CD8-positive, alpha-beta memory T cell (primary cell): Measurements from ENCODE around the gene ST7. TPM values are rescaled to one million over a fixed set of nuclear protein-coding genes. Genes with fewer than 3 reads are reported as not detected.

Source experiments
- CTCF ChIA-PET: fragments of 350-600 bp; sonication (Branson Sonifier 250); formaldehyde crosslinking; loops from one replicate; lab custom pipeline; 2021; ENCODE audit warnings: antibody characterized with exemption; lab: Charles Lee
- POLR2A ChIA-PET: fragments of 350-600 bp; sonication (Branson Sonifier 250); formaldehyde crosslinking; loops from one replicate; lab custom pipeline; 2021; ENCODE audit warnings: antibody characterized with exemption; lab: Charles Lee
- DNase-seq, 5 donors: peaks; one replicate each; pipeline versions ENCODE4 v3.0.0 to v3.0.0-alpha.2; 2020 to 2022; ENCODE audit warnings: mixed read lengths in 1 of 5
- H3K27ac ChIP-seq: one replicate; pipeline ENCODE4 v1.7.0; 2013; ENCODE audit warnings: low read depth, mild to moderate bottlenecking, low read length, moderate library complexity
- H3K27me3 ChIP-seq: 2 replicates; pipeline ENCODE4 v1.7.0; 2013; ENCODE audit warnings: low read length, mild to moderate bottlenecking; ENCODE audit not compliant: insufficient read depth, poor library complexity, severe bottlenecking
- H3K36me3 ChIP-seq: 2 replicates; pipeline ENCODE4 v1.7.0; 2013; ENCODE audit warnings: mild to moderate bottlenecking, low read length, moderate library complexity; ENCODE audit not compliant: insufficient read depth
- H3K4me1 ChIP-seq: 2 replicates; pipeline ENCODE4 v1.7.0; 2013; ENCODE audit warnings: mild to moderate bottlenecking, low read length, moderate library complexity; ENCODE audit not compliant: insufficient read depth
- H3K4me3 ChIP-seq: 2 replicates; pipeline ENCODE4 v1.7.0; 2013; ENCODE audit warnings: mild to moderate bottlenecking, low read length
- H3K9me3 ChIP-seq: 2 replicates; pipeline ENCODE4 v1.7.0; 2013; ENCODE audit warnings: mild to moderate bottlenecking, low read length
- H3K27ac Mint-ChIP-seq, 8 donors: one replicate each; pipeline ENCODE4 v1.8.0; 2020 to 2021; ENCODE audit warnings: mixed read lengths in 8 of 8, mild to moderate bottlenecking in 6 of 8, inconsistent platforms in 3 of 8, moderate library complexity in 3 of 8
- H3K27me3 Mint-ChIP-seq, 2 donors: one replicate each; pipeline ENCODE4 v1.8.0; 2020 to 2021; ENCODE audit warnings: mixed read lengths in 2 of 2, mild to moderate bottlenecking in 1 of 2, moderate library complexity in 1 of 2
- H3K36me3 Mint-ChIP-seq, 3 donors: one replicate each; pipeline ENCODE4 v1.8.0; 2020 to 2021; ENCODE audit warnings: mixed read lengths in 3 of 3, inconsistent platforms in 1 of 3, mild to moderate bottlenecking in 1 of 3
- H3K4me1 Mint-ChIP-seq, 3 donors: one replicate each; pipeline ENCODE4 v1.8.0; 2020 to 2021; ENCODE audit warnings: mixed read lengths in 3 of 3, inconsistent platforms in 1 of 3, mild to moderate bottlenecking in 1 of 3
- H3K4me3 Mint-ChIP-seq, 7 donors: one replicate each; pipeline ENCODE4 v1.8.0; 2020 to 2021; ENCODE audit warnings: mixed read lengths in 7 of 7, mild to moderate bottlenecking in 6 of 7, moderate library complexity in 4 of 7, inconsistent platforms in 2 of 7
- H3K9me3 Mint-ChIP-seq, 5 donors: one replicate each; pipeline ENCODE4 v1.8.0; 2020 to 2022; ENCODE audit warnings: mixed read lengths in 5 of 5, mild to moderate bottlenecking in 3 of 5, moderate library complexity in 2 of 5, inconsistent platforms in 1 of 5
- polyA plus RNA-seq: library from polyadenylated mRNA; unstranded; fragments of 300-500 nt; fragmentation: Illumina TruSeq; gene quantifications from one replicate; pipeline ENCODE4 v1.2.3, GENCODE V29; 2021
- total RNA-seq, 2 experiments: library from RNA; stranded (reverse); gene quantifications; one replicate each; pipeline ENCODE4 v1.2.3, GENCODE V29; 2021

ST7 gene
- total and polyA plus RNA-seq, 3 experiments from 2014 or later: 7.9 to 14.2 (median 12.7) TPM

DNA sequence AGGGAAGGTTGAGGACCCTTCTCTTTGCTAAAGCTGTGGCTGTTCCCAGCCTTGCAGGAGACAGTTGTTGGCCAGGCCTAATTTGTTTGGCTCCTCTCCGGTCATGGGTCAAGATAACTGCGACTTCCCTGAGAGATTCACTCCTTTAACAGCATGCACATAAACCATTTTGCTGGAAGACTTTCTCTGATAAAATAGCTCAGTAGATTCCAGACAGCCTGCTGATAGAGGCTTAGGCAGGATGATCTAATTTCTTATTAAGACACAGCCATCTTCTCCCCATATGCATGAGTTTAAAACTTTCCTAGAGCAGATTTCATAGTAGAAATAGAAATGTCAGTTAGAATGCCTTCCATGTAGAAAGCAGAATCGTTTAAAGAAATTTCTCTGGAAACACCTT is 187.6 kb downstream of the ST7 start:
- Mint-ChIP-seq H3K36me3 (peaks cover 4 to 8% (median 8%) of the 10 kb centered on the region in 3 donors), H3K27ac (no peak overlapping the region), H3K4me3 (no peak overlapping the region), H3K4me1 (no peaks in the 10 kb centered on the region), H3K9me3 (no peaks in the 10 kb centered on the region), H3K27me3 (no peaks in the 10 kb centered on the region)
- Histone ChIP-seq H3K4me3 (no peak overlapping the region), H3K27me3 (no peaks in the 10 kb centered on the region), H3K27ac (no peak overlapping the region), H3K9me3 (no peaks in the 10 kb centered on the region), H3K36me3 (no peaks in the 10 kb centered on the region), H3K4me1 (no peaks in the 10 kb centered on the region)
- no peak for DNase-seq
- POLR2A ChIA-PET: no interaction called here
- CTCF ChIA-PET: interaction anchor here (1.2 kb wide), 1 partner anchor 14 kb away, joined by 3 read pairs; no protein-coding TSS in a partner anchor

DNA sequence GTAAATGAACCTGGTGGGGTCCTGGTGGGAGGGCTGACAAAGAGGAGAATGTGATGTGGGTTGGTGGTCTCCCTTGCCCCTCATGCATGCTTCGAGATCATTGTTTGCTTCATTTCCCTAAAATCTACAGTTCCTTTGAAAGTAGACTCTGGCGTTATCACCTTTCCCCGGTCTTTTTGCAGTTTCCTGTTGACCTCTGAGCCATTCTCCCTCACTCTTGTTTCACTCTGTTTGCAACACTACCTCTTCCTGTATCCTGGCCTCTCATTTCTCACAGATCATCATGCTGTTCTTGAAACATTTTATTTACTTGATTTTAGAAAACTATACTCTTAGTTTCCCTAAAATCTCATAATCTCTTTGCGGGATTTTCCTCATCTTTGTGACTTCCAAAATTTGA is 189.8 kb downstream of the ST7 start:
- POLR2A ChIA-PET: no interaction called here

DNA sequence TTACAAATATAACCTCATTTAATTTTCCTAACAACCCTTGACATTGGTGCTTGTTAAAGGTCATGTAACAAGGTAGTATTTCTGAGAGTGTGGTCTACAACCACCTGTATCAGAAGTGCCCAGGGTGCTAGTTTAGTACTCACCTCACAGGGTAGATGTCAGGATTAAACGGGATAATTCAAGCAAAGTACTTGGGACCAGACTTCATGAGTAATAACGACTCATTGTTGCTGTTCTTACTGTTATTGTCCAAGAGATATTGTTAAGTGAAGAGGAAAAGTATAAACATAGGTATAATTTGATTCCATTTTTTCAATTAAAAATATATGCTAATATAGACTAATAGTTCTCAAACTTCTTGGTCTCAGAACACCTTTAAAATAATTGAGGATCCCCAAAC is 190.3 kb downstream of the ST7 start:
- Histone ChIP-seq H3K36me3 (no peaks in the 10 kb centered on the region), H3K27ac (no peak overlapping the region), H3K27me3 (no peaks in the 10 kb centered on the region), H3K9me3 (no peaks in the 10 kb centered on the region), H3K4me1 (no peaks in the 10 kb centered on the region), H3K4me3 (no peak overlapping the region)
- Mint-ChIP-seq H3K4me1 (no peaks in the 10 kb centered on the region), H3K27me3 (no peaks in the 10 kb centered on the region), H3K4me3 (no peak overlapping the region), H3K9me3 (no peaks in the 10 kb centered on the region), H3K27ac (no peak overlapping the region), H3K36me3 (peaks cover 4 to 6% (median 5%) of the 10 kb centered on the region in 3 donors)
- no peak for DNase-seq
- POLR2A ChIA-PET: no interaction called here
- CTCF ChIA-PET: no interaction called here

More for the DNA sequence above, 189.8 kb downstream of the ST7 start:
- no peaks in the 10 kb centered on the region for H3K27me3 ChIP-seq
- no peak overlapping the region for H3K4me3 ChIP-seq
- Mint-ChIP-seq H3K27ac (no peak overlapping the region), H3K27me3 (no peaks in the 10 kb centered on the region), H3K9me3 (no peaks in the 10 kb centered on the region), H3K36me3 (peaks cover 4 to 8% (median 6%) of the 10 kb centered on the region in 3 donors), H3K4me3 (no peak overlapping the region), H3K4me1 (no peaks in the 10 kb centered on the region)
- CTCF ChIA-PET: no interaction called here
- no peaks in the 10 kb centered on the region for H3K36me3 ChIP-seq
- no peak for DNase-seq
- no peak overlapping the region for H3K27ac ChIP-seq
- H3K4me1 ChIP-seq: no peaks in the 10 kb centered on the region
- H3K9me3 ChIP-seq: no peaks in the 10 kb centered on the region

DNA sequence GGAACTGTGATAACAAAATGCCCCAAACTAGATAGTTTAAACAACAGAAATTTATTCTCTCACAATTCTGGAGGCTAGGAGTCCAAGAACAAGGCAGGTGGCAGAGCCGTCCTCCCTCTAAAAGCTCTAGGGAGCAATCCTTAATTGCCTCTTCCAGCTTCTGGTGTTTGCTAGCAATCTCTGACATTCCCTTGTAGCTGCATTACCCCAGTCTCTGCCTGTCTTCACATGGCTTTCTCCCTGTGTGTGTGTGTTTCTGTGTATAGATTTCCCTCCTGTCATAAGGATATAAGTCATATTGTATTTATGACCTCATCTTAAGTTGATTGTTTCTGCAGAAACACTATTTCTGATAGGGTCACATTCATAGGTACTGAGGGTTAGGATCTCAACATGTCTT is 192.0 kb downstream of the ST7 start:
- no peak for DNase-seq
- Mint-ChIP-seq H3K4me3 (no peak overlapping the region), H3K27me3 (no peaks in the 10 kb centered on the region), H3K27ac (no peak overlapping the region), H3K36me3 (peaks cover 4 to 6% (median 5%) of the 10 kb centered on the region in 3 donors), H3K4me1 (no peaks in the 10 kb centered on the region), H3K9me3 (no peaks in the 10 kb centered on the region)
- Histone ChIP-seq H3K27ac (no peak overlapping the region), H3K27me3 (no peaks in the 10 kb centered on the region), H3K9me3 (no peaks in the 10 kb centered on the region), H3K36me3 (no peaks in the 10 kb centered on the region), H3K4me1 (no peaks in the 10 kb centered on the region), H3K4me3 (no peak overlapping the region)
- ChIA-PET POLR2A (no interaction called here), CTCF (no interaction called here)

DNA sequence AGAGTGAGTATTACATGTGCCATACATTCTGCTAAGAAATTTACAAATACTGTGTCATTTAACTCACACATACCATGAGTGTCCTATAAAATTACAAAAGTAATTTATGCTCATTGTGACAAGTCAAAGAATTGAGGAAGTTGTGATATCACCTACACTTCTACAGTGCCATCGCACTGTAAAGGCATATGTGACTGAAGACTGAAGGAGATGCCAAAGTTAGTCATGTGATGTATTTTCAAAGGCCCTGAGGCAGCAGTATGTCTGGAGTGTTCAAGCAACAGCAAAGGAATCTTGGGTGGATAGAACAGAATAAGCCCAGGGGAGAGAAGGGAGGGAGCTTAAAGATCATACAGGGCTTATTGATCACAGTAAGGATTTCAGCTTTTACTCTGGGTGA is 192.8 kb downstream of the ST7 start:
- H3K27ac ChIP-seq: no peak overlapping the region
- no peak for DNase-seq
- H3K9me3 Mint-ChIP-seq: no peaks in the 10 kb centered on the region
- H3K27me3 ChIP-seq: no peaks in the 10 kb centered on the region
- POLR2A ChIA-PET: no interaction called here
- no peak overlapping the region for H3K4me3 Mint-ChIP-seq
- CTCF ChIA-PET: no interaction called here
- no peak overlapping the region for H3K4me3 ChIP-seq
- H3K36me3 ChIP-seq: no peaks in the 10 kb centered on the region
- H3K36me3 Mint-ChIP-seq: peaks cover 4 to 8% (median 8%) of the 10 kb centered on the region in 3 donors
- no peaks in the 10 kb centered on the region for H3K9me3 ChIP-seq
- no peak overlapping the region for H3K27ac Mint-ChIP-seq
- H3K27me3 Mint-ChIP-seq: no peaks in the 10 kb centered on the region
- no peaks in the 10 kb centered on the region for H3K4me1 Mint-ChIP-seq
- no peaks in the 10 kb centered on the region for H3K4me1 ChIP-seq

DNA sequence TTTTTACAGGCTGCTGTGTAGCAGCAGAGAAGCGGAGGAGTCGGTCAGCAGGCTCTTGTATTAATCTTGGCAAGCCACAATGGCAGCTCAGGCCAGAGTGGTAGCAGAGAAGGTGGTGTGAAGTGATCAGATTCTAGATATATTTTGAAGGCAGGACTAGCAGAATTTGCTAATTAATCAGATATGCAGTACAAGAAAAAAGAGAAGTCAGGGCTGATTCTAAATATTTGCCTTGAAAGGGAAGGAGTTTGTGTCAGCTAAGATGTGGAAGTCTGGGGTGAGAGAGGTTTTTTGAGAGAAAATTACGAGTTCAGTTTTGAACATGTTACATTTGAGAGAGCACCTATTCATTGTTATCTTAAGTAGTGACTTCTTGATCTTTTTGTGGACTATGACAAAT is 193.2 kb downstream of the ST7 start:
- ChIA-PET POLR2A (no interaction called here), CTCF (no interaction called here)
- no peak overlapping the region for H3K4me3 Mint-ChIP-seq
- no peaks in the 10 kb centered on the region for H3K9me3 Mint-ChIP-seq
- peak overlapping the region in 1 of 8 donors; percentile 3 for H3K27ac Mint-ChIP-seq
- Histone ChIP-seq H3K9me3 (no peaks in the 10 kb centered on the region), H3K4me3 (no peak overlapping the region), H3K27me3 (no peaks in the 10 kb centered on the region), H3K4me1 (no peaks in the 10 kb centered on the region), H3K36me3 (no peaks in the 10 kb centered on the region), H3K27ac (no peak overlapping the region)
- DNase-seq: no peak
- no peaks in the 10 kb centered on the region for H3K4me1 Mint-ChIP-seq
- no peaks in the 10 kb centered on the region for H3K27me3 Mint-ChIP-seq
- H3K36me3 Mint-ChIP-seq: peaks cover 4 to 8% (median 7%) of the 10 kb centered on the region in 3 donors

DNA sequence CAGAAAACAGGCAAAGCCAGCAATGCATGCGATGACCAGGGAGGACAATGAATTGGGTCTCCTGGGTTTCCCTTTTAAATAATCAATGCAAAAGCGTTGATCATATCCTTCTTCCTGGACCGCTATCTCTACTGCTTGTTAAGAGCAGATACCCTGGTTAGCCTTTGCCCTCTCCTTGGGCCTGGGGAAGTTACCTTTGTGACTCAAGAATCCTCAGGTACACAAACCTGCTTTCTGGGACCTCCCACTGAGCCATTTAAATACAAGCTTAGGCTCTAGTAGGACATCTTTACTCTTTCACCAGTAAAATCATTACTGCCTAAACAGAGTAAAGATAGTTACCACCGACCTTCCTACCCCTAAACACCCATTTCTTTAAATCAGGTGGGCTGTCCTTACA is 195.7 kb downstream of the ST7 start:
- no peak overlapping the region for H3K4me3 ChIP-seq
- no peaks in the 10 kb centered on the region for H3K4me1 ChIP-seq
- Mint-ChIP-seq H3K27me3 (no peaks in the 10 kb centered on the region), H3K27ac (no peak overlapping the region), H3K4me3 (no peak overlapping the region), H3K4me1 (no peaks in the 10 kb centered on the region), H3K9me3 (no peaks in the 10 kb centered on the region), H3K36me3 (peaks cover 0 to 7% (median 4%) of the 10 kb centered on the region in 3 donors)
- DNase-seq: no peak
- no peaks in the 10 kb centered on the region for H3K9me3 ChIP-seq
- no peaks in the 10 kb centered on the region for H3K36me3 ChIP-seq
- no peaks in the 10 kb centered on the region for H3K27me3 ChIP-seq
- H3K27ac ChIP-seq: no peak overlapping the region
- CTCF ChIA-PET: no interaction called here
- POLR2A ChIA-PET: no interaction called here

DNA sequence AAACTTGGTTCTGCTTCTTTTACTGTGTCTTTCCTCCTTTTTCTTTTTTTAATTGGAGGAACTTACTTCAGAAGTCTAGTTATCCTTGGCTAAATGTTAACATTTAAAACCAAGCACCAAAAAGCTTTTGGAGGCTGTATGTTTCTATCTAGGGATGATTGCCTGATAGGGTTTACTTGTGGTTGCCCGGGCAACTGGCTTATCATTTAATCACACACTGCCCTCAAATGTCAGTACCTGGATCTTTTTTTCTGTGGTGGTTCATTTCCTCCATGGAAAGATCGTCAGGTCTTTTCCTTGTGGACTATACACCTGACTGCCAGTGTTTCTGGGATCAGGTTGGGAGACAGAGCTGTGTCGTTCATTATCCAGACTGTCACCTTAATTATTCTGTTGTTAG is 196.4 kb downstream of the ST7 start:
- no peak overlapping the region for H3K27ac Mint-ChIP-seq
- ChIA-PET CTCF (no interaction called here), POLR2A (interaction anchor here (0.7 kb wide), 1 partner anchor 224 kb away, joined by 9 read pairs; no protein-coding TSS in a partner anchor)
- Histone ChIP-seq H3K36me3 (no peaks in the 10 kb centered on the region), H3K27me3 (no peaks in the 10 kb centered on the region), H3K4me3 (no peak overlapping the region), H3K27ac (no peak overlapping the region), H3K4me1 (no peaks in the 10 kb centered on the region), H3K9me3 (no peaks in the 10 kb centered on the region)
- peaks cover 0 to 7% (median 4%) of the 10 kb centered on the region in 3 donors for H3K36me3 Mint-ChIP-seq
- H3K27me3 Mint-ChIP-seq: no peaks in the 10 kb centered on the region
- no peak for DNase-seq
- no peak overlapping the region for H3K4me3 Mint-ChIP-seq
- no peaks in the 10 kb centered on the region for H3K4me1 Mint-ChIP-seq
- H3K9me3 Mint-ChIP-seq: no peaks in the 10 kb centered on the region
